ENCODE results near the gene IL1R2. TPM values are rescaled to one million over a fixed set of nuclear protein-coding genes. Genes with fewer than 3 reads are reported as not detected.

Gene IL1R2
- total and polyA plus RNA-seq, 2 experiments from 2014 or later = not detected

GRCh38 chr2:102010902-102011301, 19.1 kb downstream of the IL1R2 start:
- no peak overlapping the region for H3K4me3 Mint-ChIP-seq
- Histone ChIP-seq H2AFZ (no peak overlapping the region), H3F3A (replicated peaks; ENCODE audit: low read depth) (no peaks in the 10 kb centered on the region), H3K36me3 (ENCODE audit: insufficient read depth) (no peaks in the 10 kb centered on the region), H3K9me2 (ENCODE audit: insufficient read depth) (no peaks in the 10 kb centered on the region), H3K27me3 (ENCODE audit: insufficient read depth) (no peaks in the 10 kb centered on the region), H3K4me3 (no peak overlapping the region), H3K4me1 (ENCODE audit: insufficient read depth) (no peaks in the 10 kb centered on the region), H4K20me1 (replicated peaks; ENCODE audit: insufficient read depth) (no peaks in the 10 kb centered on the region), H3K4me2 (no peak overlapping the region), H3K27ac (ENCODE audit: low read depth) (no peak overlapping the region), H3K79me2 (replicated peaks; ENCODE audit: insufficient read depth) (no peaks in the 10 kb centered on the region)
- no peak for TF ChIP-seq JUNB (IDR thresholded peaks at IDR 0.05; ENCODE audit: unreplicated experiment)
- TF ChIP-seq ZNF462 (CRISPR knock-in tag; IDR thresholded peaks at IDR 0.05) = no peak
- no peak for TF ChIP-seq STAT1 (IDR thresholded peaks at IDR 0.05; ENCODE audit: unreplicated experiment)
- TF ChIP-seq NANOG (IDR thresholded peaks at IDR 0.05; ENCODE audit: borderline replicate concordance) = no peak
- TF ChIP-seq CREB1 (CRISPR knock-in tag; IDR thresholded peaks at IDR 0.05; ENCODE audit: low read depth) = no peak
- TF ChIP-seq REST (IDR thresholded peaks at IDR 0.05; ENCODE audit: unreplicated experiment) = no peak
- TF ChIP-seq ZNF331 (CRISPR knock-in tag; IDR thresholded peaks at IDR 0.05; ENCODE audit: low read depth) = no peak
- no peak for TF ChIP-seq ZNF114 (CRISPR knock-in tag; IDR thresholded peaks at IDR 0.05)
- no peak for TF ChIP-seq EZH2 (IDR thresholded peaks at IDR 0.05; ENCODE audit: low read depth, unreplicated experiment)
- TF ChIP-seq CTCF (conservative IDR thresholded peaks at IDR 0.05; ENCODE audit: low read depth in 2 of 2) = no peak
- no peak for TF ChIP-seq POLR2AphosphoS5 (IDR thresholded peaks at IDR 0.05; ENCODE audit: low read depth)
- no peak for TF ChIP-seq EZH2phosphoT487 (IDR thresholded peaks at IDR 0.05; ENCODE audit: unreplicated experiment)
- TF ChIP-seq ETS1 (IDR thresholded peaks at IDR 0.05) = no peak
- no peaks in the 10 kb centered on the region for H3K36me3 Mint-ChIP-seq (ENCODE audit: low read depth)
- DNase-seq (ENCODE audit: low spot score) (no peak), ATAC-seq (no peak)
- H3K9me3 Mint-ChIP-seq = no peaks in the 10 kb centered on the region
- H3K27me3 Mint-ChIP-seq (ENCODE audit: insufficient read depth, low read depth, poor library complexity) = peaks cover 4% of the 10 kb centered on the region
- no peaks in the 10 kb centered on the region for H3K4me1 Mint-ChIP-seq
- no peak overlapping the region for H3K27ac Mint-ChIP-seq

Measured in GM23338 (cell line).